ENCODE data around the gene ERP27. TPM values are rescaled to one million over a fixed set of nuclear protein-coding genes. Genes with fewer than 3 reads are reported as not detected.

ERP27 gene
- total RNA-seq, 4 donors from 2014 or later = 0.33 to 1.0 (median 0.58) TPM; not detected in 1

GRCh38 chr12:14876833-14877232 lies 61.5 kb downstream of the ERP27 start:
- DNase-seq (ENCODE audit: extremely low spot score) = no peak
- no peak overlapping the region for H3K27ac ChIP-seq (replicated peaks in 1 of 4)
- no peak for TF ChIP-seq POLR2A (IDR thresholded peaks at IDR 0.05; ENCODE audit: low read depth)
- H3K9me3 ChIP-seq = no peaks in the 10 kb centered on the region
- no peak overlapping the region for H3K4me3 ChIP-seq
- peaks cover 3 to 11% (median 5%) of the 10 kb centered on the region in 4 donors for H3K36me3 ChIP-seq
- intact Hi-C loops (cut with DNase I) = no loop called here
- peaks cover 0 to 16% (median under 1%) of the 10 kb centered on the region in 4 donors for H3K4me1 ChIP-seq
- H3K27me3 ChIP-seq = no peaks in the 10 kb centered on the region
- 82% methylated on average over 2 of the region's 2 CpGs for WGBS

- DNase-seq (ENCODE audit: extremely low spot score) = no peak
- Histone ChIP-seq H3K9me3 (no peaks in the 10 kb centered on the region), H3K4me1 (peaks cover 0 to 13% (median 0%) of the 10 kb centered on the region in 4 donors), H3K36me3 (no peaks in the 10 kb centered on the region), H3K4me3 (no peak overlapping the region), H3K27me3 (no peaks in the 10 kb centered on the region), H3K27ac (replicated peaks in 1 of 4) (no peak overlapping the region)
- WGBS = 74% methylated on average over 3 of the region's 3 CpGs
- TF ChIP-seq POLR2A (IDR thresholded peaks at IDR 0.05; ENCODE audit: low read depth) (no peak), POLR2AphosphoS5 (IDR thresholded peaks at IDR 0.05) (no peak), CTCF (IDR thresholded peaks at IDR 0.05) (no peak), EP300 (IDR thresholded peaks at IDR 0.05) (no peak)
- intact Hi-C loops (cut with DNase I) = no loop called here
These were observed 63.5 kb downstream of the ERP27 start for GRCh38 chr12:14874882-14875281.

GRCh38 chr12:14873440-14874185 lies 64.7 kb downstream of the ERP27 start:
- intact Hi-C loops (cut with DNase I) = no loop called here
- Histone ChIP-seq H3K4me1 (peaks cover 0 to 13% (median 0%) of the 10 kb centered on the region in 4 donors), H3K27ac (replicated peaks in 1 of 4) (no peak overlapping the region), H3K36me3 (no peaks in the 10 kb centered on the region), H3K27me3 (no peaks in the 10 kb centered on the region), H3K4me3 (no peak overlapping the region), H3K9me3 (no peaks in the 10 kb centered on the region)
- no peak for DNase-seq (ENCODE audit: extremely low spot score)
- WGBS = 35% methylated on average over 1 of the region's 1 CpG
- TF ChIP-seq CTCF (IDR thresholded peaks at IDR 0.05) (no peak), POLR2A (IDR thresholded peaks at IDR 0.05; ENCODE audit: low read depth) (no peak), EP300 (IDR thresholded peaks at IDR 0.05) (no peak), POLR2AphosphoS5 (IDR thresholded peaks at IDR 0.05) (no peak)

- intact Hi-C loops (cut with DNase I) = no loop called here
- Histone ChIP-seq H3K9me3 (peaks cover 0 to 2% (median 0%) of the 10 kb centered on the region in 4 donors), H3K27ac (replicated peaks in 1 of 4) (no peak overlapping the region), H3K4me1 (peaks cover 0 to 13% (median 0%) of the 10 kb centered on the region in 4 donors), H3K27me3 (no peaks in the 10 kb centered on the region), H3K4me3 (no peak overlapping the region), H3K36me3 (no peaks in the 10 kb centered on the region)
- 64% methylated on average over 1 of the region's 1 CpG for WGBS
- TF ChIP-seq EP300 (IDR thresholded peaks at IDR 0.05) = no peak
- TF ChIP-seq POLR2A (IDR thresholded peaks at IDR 0.05; ENCODE audit: low read depth) = no peak
- no peak for TF ChIP-seq POLR2AphosphoS5 (IDR thresholded peaks at IDR 0.05)
- no peak for TF ChIP-seq CTCF (IDR thresholded peaks at IDR 0.05)
- no peak for DNase-seq (ENCODE audit: extremely low spot score)
These were observed 66.5 kb downstream of the ERP27 start for GRCh38 chr12:14871886-14872285.

GRCh38 chr12:14871247-14871646 lies 67.1 kb downstream of the ERP27 start:
- no peaks in the 10 kb centered on the region for H3K27me3 ChIP-seq
- peaks cover 0 to 6% (median 0%) of the 10 kb centered on the region in 4 donors for H3K9me3 ChIP-seq
- no peak overlapping the region for H3K4me3 ChIP-seq
- peaks cover 0 to 13% (median 0%) of the 10 kb centered on the region in 4 donors for H3K4me1 ChIP-seq
- 64% methylated on average over 1 of the region's 1 CpG for WGBS
- TF ChIP-seq CTCF (IDR thresholded peaks at IDR 0.05) (no peak), EP300 (IDR thresholded peaks at IDR 0.05) (no peak), POLR2A (IDR thresholded peaks at IDR 0.05; ENCODE audit: low read depth) (no peak), POLR2AphosphoS5 (IDR thresholded peaks at IDR 0.05) (no peak)
- no peaks in the 10 kb centered on the region for H3K36me3 ChIP-seq
- intact Hi-C loops (cut with DNase I) = no loop called here
- no peak for DNase-seq (ENCODE audit: extremely low spot score)
- no peak overlapping the region for H3K27ac ChIP-seq (replicated peaks in 1 of 4)
